ENCODE measurements around the gene AMOTL1. TPM values are rescaled to one million over a fixed set of nuclear protein-coding genes. Genes with fewer than 3 reads are reported as not detected.

Gene AMOTL1
- total and polyA plus RNA-seq, 2 of the 8 experiments (the other 6 are each of a cell fraction or from before 2014, with no cell fraction given) = 9.0 to 27.6 TPM

GRCh38 chr11:94762208-94762607 is 5.9 kb upstream of the AMOTL1 start:
- no peak overlapping the region for H2BK20ac ChIP-seq (ENCODE audit: low read length)
- no peaks in the 10 kb centered on the region for H3K9me3 ChIP-seq (ENCODE audit: insufficient read depth in 2 of 2, low read depth in 1 of 2, low read length in 1 of 2)
- no peak overlapping the region for H2BK120ac ChIP-seq (replicated peaks; ENCODE audit: low read depth, low read length)
- 93% methylated on average over 1 of the region's 1 CpG; no CpG with 5 or more reads in 1 of the 2 experiments for WGBS, 2 experiments (ENCODE audit: extremely low coverage in 1 of 2, insufficient coverage in 1 of 2, insufficient read length in 1 of 2, insufficient replicate concordance in 2 of 2, low coverage in 1 of 2, low lambda C conversion rate in 2 of 2, missing lambda C conversion rate in 1 of 2)
- no peak overlapping the region for H2BK15ac ChIP-seq (ENCODE audit: low read length)
- TF ChIP-seq CTCF (IDR thresholded peaks at IDR 0.05; ENCODE audit: control extremely low read depth in 1 of 3, insufficient read depth in 1 of 3, low read depth in 1 of 3, low read length in 3 of 3) (peak in 2 of 3 experiments; percentile 49 to 71; a peak in 3 of 4 replicates), CREB1 (IDR thresholded peaks at IDR 0.05) (no peak), GABPA (IDR thresholded peaks at IDR 0.05; ENCODE audit: borderline replicate concordance, insufficient read depth, low read length) (no peak), JUN (IDR thresholded peaks at IDR 0.05; ENCODE audit: low read depth, low read length) (no peak), CEBPB (IDR thresholded peaks at IDR 0.05; ENCODE audit: low read depth, low read length) (no peak), RAD21 (IDR thresholded peaks at IDR 0.05 in 1 of 2, conservative IDR thresholded peaks at IDR 0.05 in 1 of 2; ENCODE audit: low read depth in 2 of 2, low read length in 2 of 2) (peak; percentile 65 to 71)
- no peak overlapping the region for H3K9ac ChIP-seq (replicated peaks in 1 of 4; ENCODE audit: extremely low read depth in 1 of 4, low read depth in 3 of 4, low read length in 3 of 4)
- no peak overlapping the region for H3K56ac ChIP-seq (replicated peaks; ENCODE audit: insufficient read length, low read depth, low read length)
- H3K4me3 ChIP-seq (ENCODE audit: extremely low read depth in 1 of 4, insufficient read depth in 2 of 4, low read depth in 3 of 4, low read length in 4 of 4) = no peak overlapping the region
- no peaks in the 10 kb centered on the region for H3K23me2 ChIP-seq (ENCODE audit: low read depth, low read length)
- no peak overlapping the region for H2BK12ac ChIP-seq (ENCODE audit: low read depth, low read length)
- no peak overlapping the region for H3K4ac ChIP-seq (replicated peaks; ENCODE audit: insufficient read length, low read depth, low read length)
- H3K4me2 ChIP-seq (ENCODE audit: insufficient read depth in 1 of 2, low read depth in 2 of 2, low read length in 2 of 2) = no peak overlapping the region
- peaks cover 8 to 29% (median 25%) of the 10 kb centered on the region in 4 experiments for H3K27me3 ChIP-seq (replicated peaks in 1 of 4; ENCODE audit: control insufficient read depth in 3 of 4, extremely low read depth in 1 of 4, insufficient read depth in 3 of 4, low read length in 3 of 4)
- DNase-seq (ENCODE audit: low read depth in 1 of 2, low spot score in 2 of 2) (no peak), FAIRE-seq (no peak)
- no peak overlapping the region for H3K27ac ChIP-seq (ENCODE audit: low read depth, low read length)
- no peak overlapping the region for H4K8ac ChIP-seq (ENCODE audit: extremely low read depth, insufficient read depth, low read length)
- no peak overlapping the region for H2AFZ ChIP-seq (ENCODE audit: low read length)
- ChIA-PET CTCF (ENCODE audit: partially characterized antibody) (interaction anchor here (0.5 to 4.2 kb wide), 19 partner anchors 9 to 215 kb away, joined by 3 to 24 read pairs (median 4); no protein-coding TSS in a partner anchor), POLR2A (ENCODE audit: partially characterized antibody) (interaction anchor here (1.1 kb wide), 1 partner anchor 14 kb away, joined by 3 read pairs; no protein-coding TSS in a partner anchor)
- H4K20me1 ChIP-seq (replicated peaks in 1 of 2; ENCODE audit: control insufficient read depth in 1 of 2, insufficient read depth in 2 of 2, low read length in 2 of 2) = peaks cover 3% of the 10 kb centered on the region in 2 experiments
- H3K18ac ChIP-seq (ENCODE audit: extremely low read depth, low read length) = no peak overlapping the region
- H4K5ac ChIP-seq (ENCODE audit: insufficient read length, low read depth, low read length) = no peak overlapping the region
- H3K14ac ChIP-seq (ENCODE audit: insufficient read length) = no peak overlapping the region
- H3K36me3 ChIP-seq (ENCODE audit: control insufficient read depth in 2 of 4, insufficient read depth in 4 of 4, low read length in 3 of 4) = no peaks in the 10 kb centered on the region
- H3K23ac ChIP-seq (ENCODE audit: insufficient read length) = no peak overlapping the region
- no peak overlapping the region for H2BK5ac ChIP-seq (ENCODE audit: low read depth, low read length)
- peaks cover 0 to 12% (median 6%) of the 10 kb centered on the region in 4 experiments; a peak in 5 of 7 replicates for H3K4me1 ChIP-seq (replicated peaks in 1 of 4; ENCODE audit: control insufficient read depth in 3 of 4, insufficient read depth in 4 of 4, low read length in 3 of 4)
- no peaks in the 10 kb centered on the region for H3K79me1 ChIP-seq (ENCODE audit: low read depth, low read length)
- no peak overlapping the region for H4K91ac ChIP-seq (replicated peaks; ENCODE audit: insufficient read length, low read length)
- H3K79me2 ChIP-seq (ENCODE audit: control insufficient read depth in 1 of 2, insufficient read depth in 2 of 2, low read length in 2 of 2) = no peaks in the 10 kb centered on the region
- H2AK5ac ChIP-seq (ENCODE audit: low read depth, low read length) = no peak overlapping the region
